IPS-15b (cell line): ENCODE measurements around the gene IGF2BP3.

Source experiments
- H3K27me3 ChIP-seq: one replicate; pipeline ENCODE4 v1.6.1; 2013; ENCODE audit warnings: low read length; ENCODE audit not compliant: control insufficient read depth, insufficient read depth
- H3K36me3 ChIP-seq: one replicate; pipeline ENCODE4 v1.6.1; 2013; ENCODE audit warnings: low read length; ENCODE audit not compliant: control insufficient read depth, insufficient read depth
- H3K4me1 ChIP-seq: one replicate; pipeline ENCODE4 v1.6.1; 2013; ENCODE audit warnings: mild to moderate bottlenecking, low read length; ENCODE audit not compliant: control insufficient read depth, insufficient read depth
- H3K4me3 ChIP-seq: one replicate; pipeline ENCODE4 v1.5.1; 2013; ENCODE audit warnings: low read depth, low read length
- H3K9ac ChIP-seq: one replicate; pipeline ENCODE4 v1.6.1; 2013; ENCODE audit warnings: low read depth, mild to moderate bottlenecking, low read length
- H3K9me3 ChIP-seq: one replicate; pipeline ENCODE4 v1.6.1; 2013; ENCODE audit warnings: mild to moderate bottlenecking, low read length; ENCODE audit not compliant: control insufficient read depth, insufficient read depth

Gene IGF2BP3

GRCh38 chr7:23443974-23444373, 26.3 kb downstream of the IGF2BP3 start:
- H3K4me1 ChIP-seq, result peaks cover 3% of the 10 kb centered on the region
- no peak overlapping the region for H3K9ac ChIP-seq
- no peaks in the 10 kb centered on the region for H3K9me3 ChIP-seq
- peaks cover 7% of the 10 kb centered on the region for H3K36me3 ChIP-seq
- H3K27me3 ChIP-seq, result no peaks in the 10 kb centered on the region
- no peak overlapping the region for H3K4me3 ChIP-seq

DNA sequence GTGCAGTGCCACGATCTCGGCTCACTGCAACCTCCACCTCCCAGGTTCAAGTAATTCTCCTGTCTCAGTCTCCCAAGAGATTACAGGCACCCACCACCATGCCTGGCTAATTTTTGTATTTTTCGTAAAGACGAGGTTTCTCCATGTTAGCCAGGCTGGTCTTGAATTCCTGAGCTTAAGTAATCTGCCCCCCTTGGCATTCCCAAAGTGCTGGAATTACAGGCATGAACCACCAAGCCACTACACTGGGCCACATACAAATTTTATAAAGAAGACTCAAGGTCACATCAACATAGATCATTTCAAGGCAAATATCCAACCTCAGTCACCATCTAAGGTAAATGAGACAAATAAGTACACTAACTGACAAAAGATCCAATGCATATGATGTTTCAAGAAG, 32.1 kb downstream of the IGF2BP3 start:
- H3K27me3 ChIP-seq, result no peaks in the 10 kb centered on the region
- H3K9me3 ChIP-seq, result no peaks in the 10 kb centered on the region
- no peak overlapping the region for H3K9ac ChIP-seq
- no peaks in the 10 kb centered on the region for H3K36me3 ChIP-seq
- H3K4me1 ChIP-seq, result peaks cover under 1% of the 10 kb centered on the region
- H3K4me3 ChIP-seq, result no peak overlapping the region

- peaks cover 20% of the 10 kb centered on the region for H3K4me1 ChIP-seq
- H3K27me3 ChIP-seq, result no peaks in the 10 kb centered on the region
- no peaks in the 10 kb centered on the region for H3K36me3 ChIP-seq
- no peak overlapping the region for H3K9ac ChIP-seq
- H3K9me3 ChIP-seq, result no peaks in the 10 kb centered on the region
- no peak overlapping the region for H3K4me3 ChIP-seq
Observed at GRCh38 chr7:23434147-23434917, 36.0 kb downstream of the IGF2BP3 start.

GRCh38 chr7:23431702-23432199, 38.5 kb downstream of the IGF2BP3 start:
- no peak overlapping the region for H3K4me3 ChIP-seq
- no peaks in the 10 kb centered on the region for H3K9me3 ChIP-seq
- H3K36me3 ChIP-seq, result no peaks in the 10 kb centered on the region
- H3K4me1 ChIP-seq, result peaks cover 20% of the 10 kb centered on the region
- no peaks in the 10 kb centered on the region for H3K27me3 ChIP-seq
- no peak overlapping the region for H3K9ac ChIP-seq

DNA sequence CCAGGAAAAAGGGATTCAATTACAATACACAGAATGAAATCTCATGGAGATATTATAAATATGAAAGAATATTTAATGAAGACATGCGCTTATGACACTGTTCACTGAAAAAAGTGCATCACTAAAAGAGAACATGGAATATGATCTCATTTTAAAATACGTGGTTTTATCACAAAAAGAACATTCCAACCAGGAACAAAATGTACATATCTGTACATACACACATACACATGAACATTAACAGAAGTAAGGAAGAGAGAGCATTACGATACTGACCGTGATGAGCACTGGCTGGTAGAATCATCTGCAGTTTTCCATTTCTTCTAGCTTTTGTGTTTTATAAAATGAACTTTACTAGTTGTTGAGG, 39.4 kb downstream of the IGF2BP3 start:
- no peaks in the 10 kb centered on the region for H3K9me3 ChIP-seq
- H3K4me3 ChIP-seq, result no peak overlapping the region
- H3K27me3 ChIP-seq, result no peaks in the 10 kb centered on the region
- H3K9ac ChIP-seq, result no peak overlapping the region
- peaks cover 20% of the 10 kb centered on the region for H3K4me1 ChIP-seq
- no peaks in the 10 kb centered on the region for H3K36me3 ChIP-seq

- Histone ChIP-seq H3K36me3 (no peaks in the 10 kb centered on the region), H3K4me3 (no peak overlapping the region), H3K9me3 (no peaks in the 10 kb centered on the region), H3K27me3 (no peaks in the 10 kb centered on the region), H3K9ac (no peak overlapping the region), H3K4me1 (peaks cover 12% of the 10 kb centered on the region)
Observed at GRCh38 chr7:23426876-23427275, 43.4 kb downstream of the IGF2BP3 start.

DNA sequence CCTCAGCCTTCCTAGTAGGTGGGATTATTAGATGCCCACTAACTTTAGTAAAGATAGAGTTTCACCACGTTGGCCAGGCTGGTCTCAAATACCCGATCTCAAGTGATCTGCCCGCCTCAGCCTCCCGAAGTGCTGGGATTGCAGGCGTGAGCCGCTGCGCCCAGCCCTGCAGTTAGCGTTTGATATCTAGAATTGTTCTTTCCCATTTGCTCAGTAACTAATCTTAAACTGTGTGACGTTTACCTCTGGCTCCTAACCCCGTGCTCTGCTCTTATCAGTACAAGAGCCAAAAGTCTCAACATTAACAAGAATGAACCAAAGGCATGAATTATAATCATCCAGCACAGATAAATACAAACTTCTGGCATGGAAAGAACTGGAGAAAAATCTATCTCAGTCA, 47.4 kb downstream of the IGF2BP3 start:
- Histone ChIP-seq H3K4me3 (no peak overlapping the region), H3K27me3 (no peaks in the 10 kb centered on the region), H3K9me3 (no peaks in the 10 kb centered on the region), H3K4me1 (peaks cover 10% of the 10 kb centered on the region), H3K9ac (no peak overlapping the region), H3K36me3 (no peaks in the 10 kb centered on the region)

GRCh38 chr7:23422384-23422783, 47.9 kb downstream of the IGF2BP3 start:
- Histone ChIP-seq H3K4me1 (peaks cover 13% of the 10 kb centered on the region), H3K4me3 (no peak overlapping the region), H3K36me3 (no peaks in the 10 kb centered on the region), H3K9me3 (no peaks in the 10 kb centered on the region), H3K9ac (no peak overlapping the region), H3K27me3 (no peaks in the 10 kb centered on the region)

GRCh38 chr7:23419845-23420244, 50.4 kb downstream of the IGF2BP3 start:
- Histone ChIP-seq H3K27me3 (no peaks in the 10 kb centered on the region), H3K36me3 (peaks cover 10% of the 10 kb centered on the region), H3K4me1 (peaks cover 13% of the 10 kb centered on the region), H3K9ac (no peak overlapping the region), H3K4me3 (no peak overlapping the region), H3K9me3 (no peaks in the 10 kb centered on the region)

DNA sequence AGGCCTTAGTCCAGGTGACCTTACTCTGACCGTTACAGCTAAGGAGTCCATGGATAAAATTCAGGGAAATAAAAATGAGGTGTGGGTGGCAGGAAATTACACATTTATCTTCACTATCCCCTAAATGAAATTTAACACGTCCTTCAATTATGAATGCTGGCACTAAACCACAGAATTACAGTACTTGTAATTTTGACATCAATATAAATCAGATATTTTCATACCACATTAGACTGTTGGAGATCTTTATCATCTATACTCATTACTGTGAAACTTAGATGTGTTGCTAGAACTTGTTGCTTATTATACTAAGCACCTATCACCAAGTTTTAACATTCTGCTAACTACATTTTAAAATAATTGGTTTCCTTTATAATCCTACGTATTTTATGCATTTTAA, 51.1 kb downstream of the IGF2BP3 start:
- no peaks in the 10 kb centered on the region for H3K9me3 ChIP-seq
- peaks cover 17% of the 10 kb centered on the region for H3K36me3 ChIP-seq
- no peaks in the 10 kb centered on the region for H3K27me3 ChIP-seq
- H3K9ac ChIP-seq, result no peak overlapping the region
- no peak overlapping the region for H3K4me3 ChIP-seq
- peaks cover 13% of the 10 kb centered on the region for H3K4me1 ChIP-seq

DNA sequence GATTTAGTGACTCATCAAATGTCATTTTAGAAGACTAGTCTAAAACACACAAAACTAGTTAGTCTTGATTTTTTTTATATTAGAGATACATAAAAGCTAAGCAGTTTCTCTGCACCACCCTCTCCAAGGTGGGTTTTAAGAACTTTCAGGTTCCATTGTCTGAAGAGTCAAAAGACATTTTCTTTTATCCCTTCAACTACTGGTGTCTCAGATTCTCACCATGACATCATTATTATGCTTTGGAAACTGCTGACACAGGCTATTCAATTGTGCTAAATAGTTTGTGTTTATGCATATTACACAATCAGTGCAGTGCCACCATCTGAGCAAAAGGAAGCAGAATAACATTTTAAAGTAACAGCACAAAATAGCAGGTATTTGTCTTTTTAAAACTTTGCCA, 52.2 kb downstream of the IGF2BP3 start:
- Histone ChIP-seq H3K9ac (no peak overlapping the region), H3K9me3 (no peaks in the 10 kb centered on the region), H3K4me3 (no peak overlapping the region), H3K27me3 (no peaks in the 10 kb centered on the region), H3K4me1 (peaks cover 13% of the 10 kb centered on the region), H3K36me3 (peaks cover 17% of the 10 kb centered on the region)

DNA sequence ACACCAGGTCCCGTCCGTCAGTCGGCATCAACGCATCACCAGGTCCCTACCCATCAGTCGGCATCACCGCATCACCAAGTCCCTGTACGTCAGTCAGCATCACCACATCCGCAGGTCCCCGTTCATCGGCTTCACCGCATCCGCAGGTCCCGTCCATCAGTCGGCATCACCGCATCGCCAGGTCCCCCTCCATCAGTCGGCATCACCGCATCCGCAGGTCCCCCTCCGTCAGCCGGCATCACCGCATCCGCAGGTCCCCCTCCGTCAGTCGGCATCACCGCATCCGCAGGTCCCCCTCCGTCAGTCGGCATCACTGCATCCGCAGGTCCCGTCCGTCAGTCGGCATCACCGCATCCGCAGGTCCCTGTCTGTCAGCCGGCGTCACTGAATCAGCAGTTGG, 55.1 kb downstream of the IGF2BP3 start:
- Histone ChIP-seq H3K4me1 (peaks cover 13% of the 10 kb centered on the region), H3K36me3 (peaks cover 29% of the 10 kb centered on the region), H3K27me3 (no peaks in the 10 kb centered on the region), H3K9me3 (no peaks in the 10 kb centered on the region), H3K4me3 (no peak overlapping the region), H3K9ac (no peak overlapping the region)
